Spleen (tissue), 7 donors: ENCODE data around the gene INSIG2.
"Not testable (repeated sequence)": the region's sequence is repeated elsewhere in the genome, so short reads cannot be mapped to it uniquely, and the experiment has no call there.

ENCODE experiments used
- POLR2AphosphoS5 ChIP-seq, 3 donors: sonication (generic); formaldehyde crosslinking; IDR thresholded peaks; one replicate each; pipeline ENCODE4 v1.5.1; 2017; ENCODE audit warnings: antibody characterized with exemption in 3 of 3
- TF ChIP-seq, protein P1 (sequence below), 11 experiments: fragments of 200-600 bp in 7 of 11; fragments of 450-650 bp in 4 of 11; sonication (generic) in 4 of 11; IDR thresholded peaks in 8 of 11; conservative IDR thresholded peaks in 3 of 11; 1 replicate in 7 of 11; 2 replicates in 4 of 11; pipeline versions ENCODE4 v1.4.0 to v1.8.0; 2016 to 2021; ENCODE audit warnings: antibody characterized with exemption in 11 of 11, inconsistent platforms in 4 of 11, mild to moderate bottlenecking in 1 of 11
- donor health status: DM: no; HTN: no; CAD: no; lungs with moderate emphysema.
- donor health status: DM: no; HTN: no; CAD: no.
- donor health status: DM: no; HTN: no; CAD: no.

DNA sequence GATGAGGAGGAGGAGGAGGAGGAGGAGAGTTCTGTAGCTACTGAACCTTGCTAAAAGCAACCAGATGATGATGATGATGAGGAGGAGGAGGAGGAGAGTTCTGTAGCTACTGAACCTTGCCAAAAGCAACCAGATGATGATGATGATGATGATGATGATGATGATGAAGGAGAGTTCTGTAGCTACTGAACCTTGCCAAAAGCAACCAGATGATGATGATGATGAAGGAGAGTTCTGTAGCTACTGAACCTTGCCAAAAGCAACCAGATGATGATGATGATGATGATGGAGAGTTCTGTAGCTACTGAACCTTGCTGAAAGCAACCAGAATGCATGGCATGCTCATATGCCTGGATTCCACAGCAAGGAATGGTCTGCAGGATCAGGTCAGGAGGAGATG, 5.8 kb downstream of the INSIG2 start:
- TF ChIP-seq, protein P1, sequence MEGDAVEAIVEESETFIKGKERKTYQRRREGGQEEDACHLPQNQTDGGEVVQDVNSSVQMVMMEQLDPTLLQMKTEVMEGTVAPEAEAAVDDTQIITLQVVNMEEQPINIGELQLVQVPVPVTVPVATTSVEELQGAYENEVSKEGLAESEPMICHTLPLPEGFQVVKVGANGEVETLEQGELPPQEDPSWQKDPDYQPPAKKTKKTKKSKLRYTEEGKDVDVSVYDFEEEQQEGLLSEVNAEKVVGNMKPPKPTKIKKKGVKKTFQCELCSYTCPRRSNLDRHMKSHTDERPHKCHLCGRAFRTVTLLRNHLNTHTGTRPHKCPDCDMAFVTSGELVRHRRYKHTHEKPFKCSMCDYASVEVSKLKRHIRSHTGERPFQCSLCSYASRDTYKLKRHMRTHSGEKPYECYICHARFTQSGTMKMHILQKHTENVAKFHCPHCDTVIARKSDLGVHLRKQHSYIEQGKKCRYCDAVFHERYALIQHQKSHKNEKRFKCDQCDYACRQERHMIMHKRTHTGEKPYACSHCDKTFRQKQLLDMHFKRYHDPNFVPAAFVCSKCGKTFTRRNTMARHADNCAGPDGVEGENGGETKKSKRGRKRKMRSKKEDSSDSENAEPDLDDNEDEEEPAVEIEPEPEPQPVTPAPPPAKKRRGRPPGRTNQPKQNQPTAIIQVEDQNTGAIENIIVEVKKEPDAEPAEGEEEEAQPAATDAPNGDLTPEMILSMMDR (IDR thresholded peaks at IDR 0.05 in 8 of 11, conservative IDR thresholded peaks at IDR 0.05 in 3 of 11), result not testable (repeated sequence)
- TF ChIP-seq POLR2AphosphoS5 (IDR thresholded peaks at IDR 0.05), result not testable (repeated sequence)
